Spleen (tissue), 7 donors: ENCODE data around the gene MCUR1.

Source experiments
- CTCF ChIP-seq, 11 experiments: fragments of 200-600 bp in 7 of 11; fragments of 450-650 bp in 4 of 11; sonication (generic) in 4 of 11; IDR thresholded peaks in 8 of 11; conservative IDR thresholded peaks in 3 of 11; 1 replicate in 7 of 11; 2 replicates in 4 of 11; pipeline versions ENCODE4 v1.4.0 to v1.8.0; 2016 to 2021; ENCODE audit warnings: antibody characterized with exemption in 11 of 11, inconsistent platforms in 4 of 11, mild to moderate bottlenecking in 1 of 11
- POLR2A ChIP-seq, 3 donors: fragments of 450-650 bp; IDR thresholded peaks; one replicate each; pipeline ENCODE4 v1.5.1; 2017; ENCODE audit warnings: antibody characterized with exemption in 3 of 3, mild to moderate bottlenecking in 1 of 3
- POLR2AphosphoS5 ChIP-seq, 3 donors: sonication (generic); formaldehyde crosslinking; IDR thresholded peaks; one replicate each; pipeline ENCODE4 v1.5.1; 2017; ENCODE audit warnings: antibody characterized with exemption in 3 of 3
- donor health status: DM: no; HTN: no; CAD: no; lungs with moderate emphysema.
- donor health status: DM: no; HTN: no; CAD: no.
- donor health status: DM: no; HTN: no; CAD: no.

GRCh38 chr6:13827032-13827431 lies 12.7 kb upstream of the MCUR1 start:
- TF ChIP-seq CTCF (IDR thresholded peaks at IDR 0.05 in 8 of 11, conservative IDR thresholded peaks at IDR 0.05 in 3 of 11) (no peak), POLR2AphosphoS5 (IDR thresholded peaks at IDR 0.05) (no peak), POLR2A (IDR thresholded peaks at IDR 0.05) (no peak)
